Endothelial cell of umbilical vein (primary cell): ENCODE data around the gene NEK3. TPM values are rescaled to one million over a fixed set of nuclear protein-coding genes. Genes with fewer than 3 reads are reported as not detected.

Experiments
- BruUV-seq: library from RNA; stranded (reverse); fragments of 400-500 nt; replicated peaks from 2 replicates; lab custom pipeline; 2021; lab: Mats Ljungman, UMichigan
- CTCF ChIA-PET: fragments of 300-600, 350-600 bp; sonication (Branson Sonifier 250); formaldehyde crosslinking; loops from one replicate; lab custom pipeline; 2021; ENCODE audit warnings: antibody characterized with exemption, inconsistent platforms; lab: Charles Lee
- POLR2A ChIA-PET: fragments of 300-600, 350-600 bp; sonication (Branson Sonifier 250); formaldehyde crosslinking; loops from one replicate; lab custom pipeline; 2021; ENCODE audit warnings: antibody characterized with exemption, inconsistent platforms; lab: Charles Lee
- DNase-seq: peaks from one replicate; pipeline ENCODE4 v3.0.0-alpha.2; 2011; ENCODE audit warnings: low read depth, low spot score
- FAIRE-seq: peaks from 2 replicates; lab custom pipeline; 2011; peaks lifted over from hg19 to GRCh38; lab: Jason Lieb, UNC
- H2AFZ ChIP-seq: 2 replicates; pipeline ENCODE4 v1.6.0; 2012; ENCODE audit warnings: low read depth, low read length, control low read depth, inconsistent platforms
- H3K27ac ChIP-seq: 2 replicates; pipeline ENCODE4 v1.5.1; 2011; ENCODE audit warnings: low read depth, mild to moderate bottlenecking, control low read depth, low read length, moderate library complexity; ENCODE audit not compliant: insufficient read depth
- H3K27me3 ChIP-seq, 2 experiments: 2 replicates each; pipeline versions ENCODE4 v1.6.0 to v1.6.1; 2011; ENCODE audit warnings: low read length in 2 of 2, mixed read lengths in 1 of 2; ENCODE audit not compliant: control insufficient read depth in 2 of 2, insufficient read depth in 2 of 2
- H3K36me3 ChIP-seq, 2 experiments: 2 replicates in 1 of 2; 3 replicates in 1 of 2; pipeline ENCODE4 v1.5.1; 2011; ENCODE audit warnings: low read length in 2 of 2, mild to moderate bottlenecking in 1 of 2, moderate library complexity in 1 of 2; ENCODE audit not compliant: control insufficient read depth in 2 of 2, insufficient read depth in 2 of 2; ENCODE audit errors: extremely low read depth in 1 of 2
- H3K4me1 ChIP-seq: 3 replicates; pipeline ENCODE4 v1.5.1; 2011; ENCODE audit warnings: mild to moderate bottlenecking, low read length; ENCODE audit not compliant: control insufficient read depth, insufficient read depth; ENCODE audit errors: extremely low read depth
- H3K4me2 ChIP-seq: 2 replicates; pipeline ENCODE4 v1.6.1; 2011; ENCODE audit warnings: low read length, control low read depth, mixed read lengths; ENCODE audit not compliant: insufficient read depth
- H3K4me3 ChIP-seq, 3 experiments: fragments of 200-600 bp in 1 of 3; sonication (generic), shearing (Covaris generic) in 1 of 3; replicated peaks in 1 of 3; 2 replicates each; pipeline ENCODE4 v1.5.1; 2011 to 2016; ENCODE audit warnings: control low read depth in 3 of 3, low read length in 3 of 3, mild to moderate bottlenecking in 2 of 3, inconsistent platforms in 1 of 3, low read depth in 1 of 3, moderate library complexity in 1 of 3; ENCODE audit not compliant: insufficient read depth in 1 of 3
- H3K79me2 ChIP-seq: 2 replicates; pipeline ENCODE4 v1.6.0; 2012; ENCODE audit warnings: low read length, inconsistent platforms; ENCODE audit not compliant: control insufficient read depth, insufficient read depth
- H3K9ac ChIP-seq: replicated peaks from 2 replicates; pipeline ENCODE3; 2011; ENCODE audit warnings: low read length, control low read depth; ENCODE audit not compliant: insufficient read depth; ENCODE audit errors: extremely low read depth
- H3K9me1 ChIP-seq: replicated peaks from 3 replicates; pipeline ENCODE4 v1.6.0; 2011; ENCODE audit warnings: mild to moderate bottlenecking, low read length; ENCODE audit not compliant: control insufficient read depth, insufficient read depth; ENCODE audit errors: extremely low read depth
- H3K9me3 ChIP-seq: replicated peaks from 2 replicates; pipeline ENCODE4 v1.5.1; 2012; ENCODE audit warnings: low read length, inconsistent platforms; ENCODE audit not compliant: control insufficient read depth, insufficient read depth
- H4K20me1 ChIP-seq: replicated peaks from 2 replicates; pipeline ENCODE3; 2011; ENCODE audit warnings: mild to moderate bottlenecking, low read length; ENCODE audit not compliant: control insufficient read depth, insufficient read depth; ENCODE audit errors: extremely low read depth
- CTCF ChIP-seq, 2 donors: IDR thresholded peaks; 1 replicate in 1 of 2; 2 replicates in 1 of 2; pipeline ENCODE4 v1.5.1; 2011; ENCODE audit warnings: low read length in 2 of 2, mild to moderate bottlenecking in 2 of 2, moderate library complexity in 2 of 2, control low read depth in 1 of 2, inconsistent platforms in 1 of 2, low read depth in 1 of 2; ENCODE audit not compliant: insufficient read depth in 1 of 2; ENCODE audit errors: extremely low read depth in 1 of 2
- EZH2 ChIP-seq: IDR thresholded peaks from 2 replicates; pipeline ENCODE4 v1.6.1; 2012; ENCODE audit warnings: borderline replicate concordance, low read depth, mild to moderate bottlenecking, moderate library complexity, low read length, inconsistent platforms; ENCODE audit not compliant: severe bottlenecking
- FOS ChIP-seq: IDR thresholded peaks from 2 replicates; pipeline ENCODE4 v1.6.1; 2011; ENCODE audit warnings: mild to moderate bottlenecking, low read length, moderate library complexity, borderline replicate concordance; ENCODE audit not compliant: insufficient read depth
- GATA2 ChIP-seq: IDR thresholded peaks from 2 replicates; pipeline ENCODE4 v1.7.0; 2011; ENCODE audit warnings: low read depth, mild to moderate bottlenecking, moderate library complexity, mixed read lengths, low read length; ENCODE audit not compliant: insufficient read length, insufficient read depth
- JUN ChIP-seq: IDR thresholded peaks from 2 replicates; pipeline ENCODE4 v1.6.1; 2011; ENCODE audit warnings: borderline replicate concordance, low read depth; ENCODE audit not compliant: insufficient read length, insufficient read depth
- dilution Hi-C: fragments of 300-500 bp; cut with MboI; formaldehyde crosslinking; loops from one replicate; pipeline ENCODE4 v1.15.0; 2019; ENCODE audit warnings: low sequenced_read_pairs; ENCODE audit not compliant: extremely low pct_ligation_motif_present
- intact Hi-C: fragments of 100-400 bp; cut with micrococcal nuclease; formaldehyde crosslinking; loops from one replicate; pipeline ENCODE4 v1.10.0; 2022
- polyA plus RNA-seq, 4 experiments: library from polyadenylated mRNA; depleted of rRNA in 3 of 4; stranded (reverse) in 3 of 4; unstranded in 1 of 4; fragments of >200 nt; gene quantifications; 2 replicates each; pipeline versions ENCODE4 v1.2.1 to v1.2.3, GENCODE V29; 2011 to 2012; ENCODE audit warnings: missing spikeins in 1 of 4
- total RNA-seq: library from RNA; stranded (reverse); gene quantifications from 2 replicates; pipeline ENCODE4 v1.2.3, GENCODE V29; 2021

Gene NEK3
- total and polyA plus RNA-seq, 2 donors (not counting 3 experiments of a cell fraction or from before 2014, with no cell fraction given) = 10.3 to 13.8 TPM

- FAIRE-seq (no peak), DNase-seq (no peak)
- dilution Hi-C loops (no loop called here), intact Hi-C loops (no loop called here)
- Histone ChIP-seq H4K20me1 (no peaks in the 10 kb centered on the region), H3K9me1 (no peaks in the 10 kb centered on the region), H3K4me1 (peaks cover 9% of the 10 kb centered on the region), H3K9ac (no peak overlapping the region), H2AFZ (no peak overlapping the region), H3K79me2 (no peaks in the 10 kb centered on the region), H3K36me3 (peaks cover 0 to 4% of the 10 kb centered on the region in 2 experiments), H3K27me3 (no peaks in the 10 kb centered on the region), H3K9me3 (no peaks in the 10 kb centered on the region), H3K4me2 (no peak overlapping the region), H3K4me3 (no peak overlapping the region), H3K27ac (no peak overlapping the region)
- TF ChIP-seq JUN = no peak
- ChIA-PET CTCF (no interaction called here), POLR2A (no interaction called here)
- no TSS peak for BruUV-seq
Measured at GRCh38 chr13:52169839-52170238, 10.4 kb upstream of the NEK3 start.

DNA sequence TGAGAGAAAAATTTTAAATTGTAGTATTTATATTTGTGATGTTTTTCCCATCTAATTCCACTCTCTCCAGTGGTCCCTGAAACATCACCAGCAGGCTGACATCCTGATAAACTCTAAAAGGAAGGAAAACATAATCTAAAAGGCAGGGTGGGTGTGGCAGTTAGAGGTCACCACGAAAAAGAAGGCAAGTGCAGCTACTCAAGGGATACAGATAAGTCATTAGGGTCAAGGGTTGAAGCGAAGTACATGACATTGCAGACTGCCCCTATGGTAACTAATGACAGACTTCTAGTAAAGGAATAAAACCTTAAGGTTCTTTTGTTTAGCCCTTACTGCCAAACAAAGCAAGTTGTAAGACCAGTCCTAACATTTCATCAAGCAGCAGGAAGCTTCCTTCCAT, 6.0 kb upstream of the NEK3 start:
- no peak overlapping the region for H3K27ac ChIP-seq
- peaks cover 37% of the 10 kb centered on the region for H3K4me1 ChIP-seq
- no peaks in the 10 kb centered on the region for H4K20me1 ChIP-seq
- CTCF ChIA-PET = interaction anchor here (1.9 to 2.2 kb wide), 3 partner anchors 9 to 285 kb away, joined by 4 to 10 read pairs (median 8); partner anchors contain the start of gene VPS36
- H3K27me3 ChIP-seq = no peaks in the 10 kb centered on the region
- H3K36me3 ChIP-seq = peaks cover 0 to 4% of the 10 kb centered on the region in 2 experiments
- H2AFZ ChIP-seq = no peak overlapping the region
- DNase-seq (peak; percentile 5), FAIRE-seq (no peak)
- TF ChIP-seq GATA2 = no peak
- TF ChIP-seq EZH2 = no peak
- no peak for TF ChIP-seq FOS
- TF ChIP-seq CTCF (IDR thresholded peaks at IDR 0.05; ENCODE audit: extremely low read depth in 1 of 2, insufficient read depth in 1 of 2, low read depth in 1 of 2, low read length in 2 of 2) = no peak
- H3K79me2 ChIP-seq = no peaks in the 10 kb centered on the region
- intact Hi-C loops = no loop called here
- POLR2A ChIA-PET = interaction anchor here (1.2 kb wide), 1 partner anchor 712 kb away, joined by 3 read pairs; the partner anchor contains the start of gene INTS6
- no peaks in the 10 kb centered on the region for H3K9me3 ChIP-seq
- H3K4me2 ChIP-seq = no peak overlapping the region
- dilution Hi-C loops = no loop called here
- BruUV-seq = no TSS peak
- no peak overlapping the region for H3K4me3 ChIP-seq
- H3K9ac ChIP-seq = no peak overlapping the region
- H3K9me1 ChIP-seq = no peaks in the 10 kb centered on the region
